GM10248 (cell line): ENCODE measurements around the gene ENHO.

Experiments
- CTCF ChIA-PET: fragments of 300-600 bp; sonication (Branson Sonifier 250); formaldehyde crosslinking; extraction: SDS; loops from one replicate; lab custom pipeline; 2021; ENCODE audit warnings: antibody characterized with exemption; lab: Yijun Ruan, JAX
- POLR2A ChIA-PET: fragments of 350-650 bp; sonication (Branson Sonifier 250); formaldehyde crosslinking; extraction: SDS; loops from one replicate; lab custom pipeline; 2020; ENCODE audit warnings: antibody characterized with exemption; lab: Yijun Ruan, JAX
- DNase-seq: peaks from one replicate; pipeline ENCODE4 v3.0.0; 2012; ENCODE audit errors: extremely low spot score
- TF ChIP-seq, protein P1 (sequence below): IDR thresholded peaks from 2 replicates; pipeline ENCODE4 v1.5.1; 2012; ENCODE audit warnings: mild to moderate bottlenecking, low read depth; ENCODE audit errors: extremely low read depth, missing control alignments, control extremely low read depth

Gene ENHO

DNA sequence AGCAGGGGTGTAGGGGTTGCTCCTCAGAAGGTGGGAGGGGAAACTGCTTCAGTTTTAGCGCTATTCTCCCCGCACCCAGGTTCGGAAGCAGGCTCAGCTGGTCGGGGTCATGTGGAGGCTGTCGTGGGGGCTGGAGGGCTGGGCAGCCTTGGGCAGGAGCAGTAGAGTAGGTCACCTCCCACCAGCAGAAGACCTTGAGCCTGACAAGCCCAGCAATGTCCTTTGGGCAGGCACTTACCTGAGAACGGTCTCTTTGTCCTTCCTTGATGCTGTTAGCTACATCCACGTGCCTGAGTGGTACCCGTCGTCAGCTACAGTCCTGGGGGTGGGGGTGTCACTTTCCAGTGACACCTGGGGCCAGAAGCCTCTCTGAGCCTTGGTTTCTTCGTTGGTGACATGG, 20.3 kb downstream of the ENHO start:
- TF ChIP-seq, protein P1, sequence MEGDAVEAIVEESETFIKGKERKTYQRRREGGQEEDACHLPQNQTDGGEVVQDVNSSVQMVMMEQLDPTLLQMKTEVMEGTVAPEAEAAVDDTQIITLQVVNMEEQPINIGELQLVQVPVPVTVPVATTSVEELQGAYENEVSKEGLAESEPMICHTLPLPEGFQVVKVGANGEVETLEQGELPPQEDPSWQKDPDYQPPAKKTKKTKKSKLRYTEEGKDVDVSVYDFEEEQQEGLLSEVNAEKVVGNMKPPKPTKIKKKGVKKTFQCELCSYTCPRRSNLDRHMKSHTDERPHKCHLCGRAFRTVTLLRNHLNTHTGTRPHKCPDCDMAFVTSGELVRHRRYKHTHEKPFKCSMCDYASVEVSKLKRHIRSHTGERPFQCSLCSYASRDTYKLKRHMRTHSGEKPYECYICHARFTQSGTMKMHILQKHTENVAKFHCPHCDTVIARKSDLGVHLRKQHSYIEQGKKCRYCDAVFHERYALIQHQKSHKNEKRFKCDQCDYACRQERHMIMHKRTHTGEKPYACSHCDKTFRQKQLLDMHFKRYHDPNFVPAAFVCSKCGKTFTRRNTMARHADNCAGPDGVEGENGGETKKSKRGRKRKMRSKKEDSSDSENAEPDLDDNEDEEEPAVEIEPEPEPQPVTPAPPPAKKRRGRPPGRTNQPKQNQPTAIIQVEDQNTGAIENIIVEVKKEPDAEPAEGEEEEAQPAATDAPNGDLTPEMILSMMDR, result no peak
- ChIA-PET CTCF (interaction anchor here (1.1 to 8.9 kb wide), 9 partner anchors 9 to 98 kb away, joined by 3 to 77 read pairs (median 15); partner anchors contain the start of genes DNAI1 and FAM219A), POLR2A (interaction anchor here (0.6 kb wide), 1 partner anchor 106 kb away, joined by 3 read pairs; no protein-coding TSS in a partner anchor)
- no peak for DNase-seq

GRCh38 chr9:34501889-34502425, 20.8 kb downstream of the ENHO start:
- CTCF ChIA-PET, result interaction anchor here (0.7 to 8.9 kb wide), 17 partner anchors 9 to 168 kb away, joined by 3 to 77 read pairs (median 6); partner anchors contain the start of genes DNAI1 and FAM219A
- POLR2A ChIA-PET, result no interaction called here
- DNase-seq, result no peak
- TF ChIP-seq, protein P1, result no peak

DNA sequence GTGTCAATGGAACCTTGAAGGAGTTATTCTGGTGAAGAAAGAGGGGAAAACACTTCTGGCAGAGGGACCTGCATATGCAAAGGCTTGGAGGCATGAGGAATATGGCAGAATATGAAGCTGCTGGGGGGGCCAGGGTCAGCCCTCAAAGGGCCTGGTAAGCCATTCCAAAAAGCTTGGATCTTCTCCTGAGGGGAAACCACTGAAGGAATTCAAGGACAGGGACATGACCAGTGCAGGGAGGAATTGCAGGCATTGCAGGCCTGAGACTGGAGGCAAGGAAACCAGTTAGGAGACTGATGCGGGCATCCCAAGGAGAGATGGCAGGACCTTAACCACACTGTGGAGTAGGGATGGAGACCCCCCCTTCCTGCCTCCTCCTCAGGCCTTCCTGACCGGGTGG, 21.4 kb downstream of the ENHO start:
- CTCF ChIA-PET, result interaction anchor here (0.7 to 8.9 kb wide), 22 partner anchors 8 to 168 kb away, joined by 3 to 77 read pairs (median 5); partner anchors contain the start of genes DNAI1 and FAM219A
- TF ChIP-seq, protein P1, result no peak
- POLR2A ChIA-PET, result no interaction called here
- no peak for DNase-seq

GRCh38 chr9:34500623-34501267, 22.0 kb downstream of the ENHO start:
- ChIA-PET CTCF (interaction anchor here (0.7 to 8.9 kb wide), 29 partner anchors 11 to 373 kb away, joined by 3 to 77 read pairs (median 4); partner anchors contain the start of genes DNAI1 and FAM219A), POLR2A (no interaction called here)
- peak; percentile 70 for DNase-seq
- TF ChIP-seq, protein P1, result peak; percentile 93

DNA sequence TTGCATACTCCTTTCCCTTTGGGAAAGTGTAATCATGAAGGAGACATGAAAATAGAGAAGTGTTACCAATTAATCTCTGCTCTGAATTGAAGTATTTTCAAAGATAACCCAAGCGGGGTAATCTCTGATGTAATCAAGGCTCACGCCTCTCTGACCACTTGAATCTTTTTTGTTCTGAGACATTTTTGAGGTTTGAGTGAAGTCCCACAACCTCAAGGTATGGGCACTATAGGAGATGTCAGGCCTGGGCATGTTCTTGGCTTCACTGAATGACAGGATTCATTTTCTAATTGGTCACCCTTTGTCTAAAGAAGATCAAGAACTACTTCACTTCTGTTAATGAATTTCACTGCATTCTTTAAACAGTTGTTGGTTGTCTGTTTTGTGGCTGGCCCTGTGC, 23.7 kb downstream of the ENHO start:
- POLR2A ChIA-PET, result no interaction called here
- TF ChIP-seq, protein P1, result no peak
- DNase-seq, result no peak
- CTCF ChIA-PET, result interaction anchor here (1.5 to 8.9 kb wide), 3 partner anchors 10 to 61 kb away, joined by 4 to 77 read pairs (median 61); no protein-coding TSS in a partner anchor

DNA sequence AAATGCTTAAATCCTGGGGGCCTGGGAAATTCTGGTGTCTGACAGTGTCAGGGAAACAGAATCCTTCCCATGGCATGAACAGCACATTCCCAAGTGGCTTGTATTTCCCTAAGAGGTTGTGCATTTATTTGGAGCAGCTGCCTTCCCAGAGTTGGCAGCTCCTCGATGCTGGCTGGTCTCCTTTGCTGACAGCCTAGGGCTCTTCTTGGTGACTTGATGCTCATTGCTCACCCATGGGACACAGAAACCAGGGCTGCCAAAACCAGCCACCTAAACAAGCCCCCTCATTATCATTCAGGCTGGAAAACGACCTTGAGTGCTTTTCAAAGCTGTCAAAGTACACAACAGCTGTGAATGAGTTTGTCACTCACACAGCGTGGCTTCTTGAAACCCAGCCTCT, 24.2 kb downstream of the ENHO start:
- TF ChIP-seq, protein P1, result no peak
- CTCF ChIA-PET, result interaction anchor here (8.2 to 8.9 kb wide), 2 partner anchors 9 to 61 kb away, joined by 61 to 77 read pairs; no protein-coding TSS in a partner anchor
- no peak for DNase-seq
- POLR2A ChIA-PET, result no interaction called here
